Endothelial cell (in vitro differentiated cells): ENCODE data around the gene AUTS2. TPM values are rescaled to one million over a fixed set of nuclear protein-coding genes. Genes with fewer than 3 reads are reported as not detected.

Experiments
- DNase-seq: peaks from one replicate; pipeline ENCODE4 v3.0.0; 2021; ENCODE audit warnings: low spot score
- H3K27ac Mint-ChIP-seq: one replicate; pipeline ENCODE4 v1.8.0; 2021; ENCODE audit warnings: mixed read lengths, inconsistent platforms; ENCODE audit not compliant: unreplicated experiment
- H3K27me3 Mint-ChIP-seq: one replicate; pipeline ENCODE4 v1.8.0; 2021; ENCODE audit warnings: mild to moderate bottlenecking, moderate library complexity, mixed read lengths, inconsistent platforms; ENCODE audit not compliant: unreplicated experiment
- H3K36me3 Mint-ChIP-seq: one replicate; pipeline ENCODE4 v1.8.0; 2021; ENCODE audit warnings: mild to moderate bottlenecking, low read depth, mixed read lengths, inconsistent platforms; ENCODE audit not compliant: unreplicated experiment
- H3K4me1 Mint-ChIP-seq: one replicate; pipeline ENCODE4 v1.8.0; 2021; ENCODE audit warnings: mild to moderate bottlenecking, mixed read lengths, inconsistent platforms; ENCODE audit not compliant: unreplicated experiment
- H3K4me3 Mint-ChIP-seq: one replicate; pipeline ENCODE4 v1.8.0; 2021; ENCODE audit warnings: mild to moderate bottlenecking, mixed read lengths, inconsistent platforms; ENCODE audit not compliant: unreplicated experiment
- H3K9me3 Mint-ChIP-seq: one replicate; pipeline ENCODE4 v1.8.0; 2021; ENCODE audit warnings: mixed read lengths, inconsistent platforms; ENCODE audit not compliant: unreplicated experiment
- total RNA-seq: library from RNA; stranded (reverse); fragmentation: NEBNext Ultra II Directional; extraction: Animal tissue kit (Norgen Biotek cat#: 25700); gene quantifications from one replicate; pipeline ENCODE4 v1.2.1, GENCODE V29; 2021; ENCODE audit not compliant: unreplicated experiment
- TF ChIP-seq, protein P1 (sequence below): fragments of 200-600 bp; sonication (generic); IDR thresholded peaks from one replicate; pipeline ENCODE4 v1.5.0; 2021; ENCODE audit warnings: antibody characterized with exemption; ENCODE audit not compliant: unreplicated experiment

Gene AUTS2
- total RNA-seq, 1 donor from 2014 or later, result 103 TPM

DNA sequence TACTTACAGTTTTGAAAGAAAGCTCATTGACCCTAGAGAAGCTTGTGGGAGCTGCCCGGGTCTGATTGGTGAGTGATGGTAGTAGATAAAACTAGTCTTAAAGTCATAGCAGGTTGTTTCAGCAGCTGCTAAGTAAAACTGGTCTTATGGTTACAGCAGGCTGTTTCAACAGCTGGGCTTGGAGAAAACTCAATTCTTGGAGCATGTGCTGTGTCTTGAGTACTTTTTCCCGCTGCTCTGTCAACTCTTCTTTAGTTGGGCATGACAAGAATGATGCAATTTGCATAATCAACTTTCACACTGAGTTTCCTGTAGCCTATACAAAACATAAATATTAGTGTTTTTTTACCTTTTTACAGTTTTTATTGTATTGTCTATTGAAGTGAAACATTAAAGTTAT is 707.9 kb downstream of the AUTS2 start:
- H3K9me3 Mint-ChIP-seq, result no peaks in the 10 kb centered on the region
- H3K27me3 Mint-ChIP-seq, result no peaks in the 10 kb centered on the region
- DNase-seq, result no peak
- H3K4me1 Mint-ChIP-seq, result peaks cover 22% of the 10 kb centered on the region
- no peak overlapping the region for H3K27ac Mint-ChIP-seq
- H3K36me3 Mint-ChIP-seq, result peaks cover 4% of the 10 kb centered on the region
- H3K4me3 Mint-ChIP-seq, result no peak overlapping the region
- TF ChIP-seq, protein P1, sequence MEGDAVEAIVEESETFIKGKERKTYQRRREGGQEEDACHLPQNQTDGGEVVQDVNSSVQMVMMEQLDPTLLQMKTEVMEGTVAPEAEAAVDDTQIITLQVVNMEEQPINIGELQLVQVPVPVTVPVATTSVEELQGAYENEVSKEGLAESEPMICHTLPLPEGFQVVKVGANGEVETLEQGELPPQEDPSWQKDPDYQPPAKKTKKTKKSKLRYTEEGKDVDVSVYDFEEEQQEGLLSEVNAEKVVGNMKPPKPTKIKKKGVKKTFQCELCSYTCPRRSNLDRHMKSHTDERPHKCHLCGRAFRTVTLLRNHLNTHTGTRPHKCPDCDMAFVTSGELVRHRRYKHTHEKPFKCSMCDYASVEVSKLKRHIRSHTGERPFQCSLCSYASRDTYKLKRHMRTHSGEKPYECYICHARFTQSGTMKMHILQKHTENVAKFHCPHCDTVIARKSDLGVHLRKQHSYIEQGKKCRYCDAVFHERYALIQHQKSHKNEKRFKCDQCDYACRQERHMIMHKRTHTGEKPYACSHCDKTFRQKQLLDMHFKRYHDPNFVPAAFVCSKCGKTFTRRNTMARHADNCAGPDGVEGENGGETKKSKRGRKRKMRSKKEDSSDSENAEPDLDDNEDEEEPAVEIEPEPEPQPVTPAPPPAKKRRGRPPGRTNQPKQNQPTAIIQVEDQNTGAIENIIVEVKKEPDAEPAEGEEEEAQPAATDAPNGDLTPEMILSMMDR, result no peak

DNA sequence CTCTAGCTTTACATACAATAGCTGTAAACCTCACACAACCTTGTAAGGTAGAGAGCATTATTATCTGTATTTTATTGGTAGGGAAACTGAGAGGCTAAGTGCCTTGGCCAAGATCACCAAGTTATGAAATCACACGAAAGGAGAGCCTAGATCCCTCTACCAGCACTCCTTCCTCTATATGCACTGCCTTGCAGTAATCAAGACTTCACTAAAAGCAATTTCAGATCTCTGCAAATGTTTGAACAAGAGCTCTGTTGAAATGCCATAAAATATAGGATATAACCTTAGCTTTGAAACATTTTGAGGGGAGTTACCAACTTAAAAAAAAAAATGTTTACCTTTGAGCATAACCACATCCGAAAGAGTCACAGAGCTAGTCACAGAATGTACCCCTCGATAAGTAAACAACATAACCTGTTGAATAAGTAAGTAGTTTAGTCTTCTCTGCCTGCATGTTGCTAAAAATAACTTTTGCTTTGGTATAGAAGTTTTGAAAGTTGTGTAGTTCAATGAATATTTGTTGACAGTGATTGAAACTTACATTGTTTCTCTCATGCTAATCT is 709.4 kb downstream of the AUTS2 start:
- Mint-ChIP-seq H3K27ac (no peak overlapping the region), H3K4me1 (peaks cover 18% of the 10 kb centered on the region)
- TF ChIP-seq, protein P1, result no peak

DNA sequence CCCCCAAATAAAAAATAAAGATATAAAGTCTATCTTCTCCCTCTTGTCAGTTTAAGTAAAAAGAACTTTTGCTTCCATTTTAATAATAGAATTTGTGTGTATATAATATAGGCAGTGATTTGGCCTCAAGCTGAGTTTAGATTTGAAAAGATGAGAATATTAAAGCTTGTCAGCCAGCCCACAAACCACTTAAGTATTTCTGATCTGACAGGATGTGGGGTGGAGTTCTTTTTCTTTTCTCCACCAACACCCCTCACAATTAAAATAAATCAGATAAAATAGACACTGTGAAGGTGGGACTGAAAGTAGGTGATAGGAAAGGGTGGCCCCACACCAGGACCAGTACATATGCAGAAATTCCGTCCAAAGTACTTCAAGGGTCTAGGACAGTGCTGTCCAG is 714.1 kb downstream of the AUTS2 start:
- Mint-ChIP-seq H3K27me3 (peaks cover 7% of the 10 kb centered on the region), H3K9me3 (no peaks in the 10 kb centered on the region), H3K27ac (no peak overlapping the region), H3K4me3 (no peak overlapping the region), H3K36me3 (peaks cover 4% of the 10 kb centered on the region), H3K4me1 (peaks cover 11% of the 10 kb centered on the region)
- DNase-seq, result no peak
- TF ChIP-seq, protein P1, result no peak

More for the DNA sequence above, 709.4 kb downstream of the AUTS2 start:
- Mint-ChIP-seq H3K4me3 (no peak overlapping the region), H3K27me3 (no peaks in the 10 kb centered on the region), H3K9me3 (no peaks in the 10 kb centered on the region), H3K36me3 (peaks cover 4% of the 10 kb centered on the region)
- DNase-seq, result no peak

DNA sequence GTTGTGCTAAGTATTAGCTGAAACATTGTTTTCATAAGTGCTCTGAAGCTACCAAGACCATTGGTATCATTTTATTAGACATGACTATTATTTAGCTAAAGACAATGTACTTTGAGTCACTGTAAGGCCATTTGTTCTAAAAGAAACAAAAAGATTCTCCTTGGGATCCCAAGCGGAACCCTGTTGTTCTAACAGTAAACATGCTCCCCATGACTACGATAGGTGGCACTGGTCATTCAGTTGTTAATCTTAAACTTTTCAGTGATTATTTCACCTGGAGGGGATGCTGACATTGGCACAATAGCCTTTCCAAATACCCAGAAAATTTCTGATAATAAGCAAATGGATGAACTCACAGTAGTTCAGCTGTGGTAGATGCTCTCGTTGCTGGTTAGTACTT is 715.0 kb downstream of the AUTS2 start:
- H3K9me3 Mint-ChIP-seq, result no peaks in the 10 kb centered on the region
- H3K4me3 Mint-ChIP-seq, result no peak overlapping the region
- TF ChIP-seq, protein P1, result no peak
- no peak overlapping the region for H3K27ac Mint-ChIP-seq
- H3K4me1 Mint-ChIP-seq, result peaks cover 2% of the 10 kb centered on the region
- H3K27me3 Mint-ChIP-seq, result peaks cover 7% of the 10 kb centered on the region
- H3K36me3 Mint-ChIP-seq, result peaks cover 4% of the 10 kb centered on the region
- DNase-seq, result no peak

DNA sequence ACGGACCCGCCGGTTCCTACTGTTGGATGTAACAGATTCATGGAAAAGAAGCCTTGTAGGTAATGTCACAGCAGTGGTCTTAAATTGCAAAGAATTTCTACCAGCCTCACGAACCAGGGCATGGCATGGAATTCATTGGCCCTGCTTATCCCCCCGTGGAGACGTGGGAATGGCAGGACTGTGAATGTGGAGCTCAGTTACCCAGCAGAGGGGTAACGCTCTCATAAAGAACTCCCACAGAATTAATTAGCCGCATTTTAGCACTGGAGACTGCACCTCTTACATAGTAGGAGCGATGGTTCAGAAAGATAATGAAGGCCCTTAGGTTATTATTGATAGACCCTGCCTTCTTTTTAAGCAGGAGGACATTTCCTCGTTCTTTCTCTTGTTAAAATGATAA is 715.4 kb downstream of the AUTS2 start:
- TF ChIP-seq, protein P1, result no peak
- no peak for DNase-seq
- H3K27me3 Mint-ChIP-seq, result peaks cover 7% of the 10 kb centered on the region
- no peaks in the 10 kb centered on the region for H3K4me1 Mint-ChIP-seq
- no peak overlapping the region for H3K4me3 Mint-ChIP-seq
- H3K9me3 Mint-ChIP-seq, result no peaks in the 10 kb centered on the region
- H3K36me3 Mint-ChIP-seq, result peaks cover 4% of the 10 kb centered on the region
- no peak overlapping the region for H3K27ac Mint-ChIP-seq
